ENCODE data around the gene PRKG1.

DNA sequence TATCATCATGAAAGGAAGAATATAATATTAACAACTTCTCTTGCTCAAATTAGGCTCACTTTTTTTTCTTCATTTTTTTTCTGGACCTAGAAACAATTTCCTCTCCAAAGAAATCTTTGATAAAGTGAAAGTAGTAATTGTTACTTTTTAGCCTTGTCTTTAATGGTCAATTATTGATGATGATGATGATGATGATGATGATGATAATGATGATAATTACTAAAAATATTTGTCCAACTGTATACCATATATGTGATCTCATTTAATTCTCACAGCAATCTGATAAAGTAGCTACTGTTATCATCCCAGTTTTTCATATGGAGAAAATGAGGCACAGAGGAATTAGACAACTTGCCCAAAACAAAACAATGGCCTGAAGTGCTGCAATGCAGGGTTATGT, 12.8 kb downstream of the PRKG1 start:
- TF ChIP-seq, protein P1, sequence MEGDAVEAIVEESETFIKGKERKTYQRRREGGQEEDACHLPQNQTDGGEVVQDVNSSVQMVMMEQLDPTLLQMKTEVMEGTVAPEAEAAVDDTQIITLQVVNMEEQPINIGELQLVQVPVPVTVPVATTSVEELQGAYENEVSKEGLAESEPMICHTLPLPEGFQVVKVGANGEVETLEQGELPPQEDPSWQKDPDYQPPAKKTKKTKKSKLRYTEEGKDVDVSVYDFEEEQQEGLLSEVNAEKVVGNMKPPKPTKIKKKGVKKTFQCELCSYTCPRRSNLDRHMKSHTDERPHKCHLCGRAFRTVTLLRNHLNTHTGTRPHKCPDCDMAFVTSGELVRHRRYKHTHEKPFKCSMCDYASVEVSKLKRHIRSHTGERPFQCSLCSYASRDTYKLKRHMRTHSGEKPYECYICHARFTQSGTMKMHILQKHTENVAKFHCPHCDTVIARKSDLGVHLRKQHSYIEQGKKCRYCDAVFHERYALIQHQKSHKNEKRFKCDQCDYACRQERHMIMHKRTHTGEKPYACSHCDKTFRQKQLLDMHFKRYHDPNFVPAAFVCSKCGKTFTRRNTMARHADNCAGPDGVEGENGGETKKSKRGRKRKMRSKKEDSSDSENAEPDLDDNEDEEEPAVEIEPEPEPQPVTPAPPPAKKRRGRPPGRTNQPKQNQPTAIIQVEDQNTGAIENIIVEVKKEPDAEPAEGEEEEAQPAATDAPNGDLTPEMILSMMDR (IDR thresholded peaks at IDR 0.05; ENCODE audit: insufficient read depth, low read length, poor library complexity, severe bottlenecking), result no peak
- no peak for TF ChIP-seq EZH2phosphoT487 (conservative IDR thresholded peaks at IDR 0.05; ENCODE audit: low read length)
